Sigmoid colon (tissue), 7 donors: Measurements from ENCODE around the gene CIC. TPM values are rescaled to one million over a fixed set of nuclear protein-coding genes. Genes with fewer than 3 reads are reported as not detected.
A peak's percentile ranks its signal among the peaks of the same experiment; 100 is the strongest.

Experiments used
- DNase-seq: peaks from one replicate; pipeline ENCODE4 v3.0.0-alpha.2; 2019
- H3K27ac ChIP-seq, 4 donors: fragments of 200-600 bp; sonication (generic); one replicate each; pipeline ENCODE4 v1.5.1; 2016 to 2019; ENCODE audit warnings: mild to moderate bottlenecking in 1 of 4
- H3K27me3 ChIP-seq, 3 donors: fragments of 200-600 bp; sonication (generic); one replicate each; pipeline ENCODE4 v1.5.1; 2019; ENCODE audit warnings: mild to moderate bottlenecking in 1 of 3
- H3K36me3 ChIP-seq, 4 donors: fragments of 200-600 bp; sonication (generic); one replicate each; pipeline ENCODE4 v1.5.1; 2016 to 2019
- H3K4me1 ChIP-seq, 4 donors: fragments of 200-600 bp; sonication (generic); one replicate each; pipeline ENCODE4 v1.5.1; 2017 to 2019
- H3K4me3 ChIP-seq, 4 donors: fragments of 200-600 bp; sonication (generic); one replicate each; pipeline ENCODE4 v1.5.1; 2017 to 2019; ENCODE audit warnings: mild to moderate bottlenecking in 2 of 4, moderate library complexity in 1 of 4
- H3K9me3 ChIP-seq, 4 donors: fragments of 200-600 bp in 3 of 4; sonication (generic) in 3 of 4; one replicate each; pipeline versions ENCODE4 v1.5.1 to v1.6.1; 2013 to 2019
- EP300 ChIP-seq, 4 donors: sonication (generic); formaldehyde crosslinking; IDR thresholded peaks; one replicate each; pipeline ENCODE4 v1.6.1; 2017; ENCODE audit warnings: antibody characterized with exemption in 4 of 4
- POLR2A ChIP-seq, 2 donors: fragments of 450-650 bp; IDR thresholded peaks; one replicate each; pipeline ENCODE4 v1.6.1; 2016; ENCODE audit warnings: antibody characterized with exemption in 2 of 2, mild to moderate bottlenecking in 2 of 2, moderate library complexity in 2 of 2
- POLR2AphosphoS5 ChIP-seq, 4 donors: sonication (generic); formaldehyde crosslinking; IDR thresholded peaks; one replicate each; pipeline ENCODE4 v1.6.1; 2017; ENCODE audit warnings: antibody characterized with exemption in 4 of 4
- WGBS, 2 donors: extraction: QIAGEN DNeasy Blood & Tissue Kit; methylation state at CpG; one replicate each; pipeline ENCODE4 v1.1.7; 2013; 5-methylcytosine and 5-hydroxymethylcytosine counted together
- intact Hi-C: fragments of 100-400 bp; cut with DNase I; formaldehyde crosslinking; loops from one replicate; pipeline ENCODE4 v1.15.1; 2023
- polyA plus RNA-seq, 3 donors: library from polyadenylated mRNA; stranded (reverse); fragments of 200-250 nt; gene quantifications; one replicate each; pipeline ENCODE4 v1.2.3, GENCODE V29; 2013
- total RNA-seq, 4 donors: library from RNA; depleted of rRNA; stranded (reverse); fragments of >200 nt; gene quantifications; one replicate each; pipeline ENCODE4 v1.1.0, GENCODE V29; 2016
- TF ChIP-seq, protein P1 (sequence below), 4 experiments: fragments of 450-650 bp in 3 of 4; fragments of 200-600 bp in 1 of 4; IDR thresholded peaks; one replicate each; pipeline ENCODE4 v1.5.1; 2016 to 2019; ENCODE audit warnings: antibody characterized with exemption in 4 of 4, mild to moderate bottlenecking in 3 of 4, moderate library complexity in 2 of 4
- donor health status: healthy with polysubstance abuse.
- donor health status: Bipolar disorder and iron deficiency.
- donor health status: healthy.

CIC gene
- 10 to 100 TPM; 16.0 to 31.3 (median 24.9) TPM for total RNA-seq
- polyA plus RNA-seq, result 10 to 100 TPM in 2 of 3 donors, 1 to 10 TPM in 1; 8.4 to 42.1 (median 17.3) TPM

DNA sequence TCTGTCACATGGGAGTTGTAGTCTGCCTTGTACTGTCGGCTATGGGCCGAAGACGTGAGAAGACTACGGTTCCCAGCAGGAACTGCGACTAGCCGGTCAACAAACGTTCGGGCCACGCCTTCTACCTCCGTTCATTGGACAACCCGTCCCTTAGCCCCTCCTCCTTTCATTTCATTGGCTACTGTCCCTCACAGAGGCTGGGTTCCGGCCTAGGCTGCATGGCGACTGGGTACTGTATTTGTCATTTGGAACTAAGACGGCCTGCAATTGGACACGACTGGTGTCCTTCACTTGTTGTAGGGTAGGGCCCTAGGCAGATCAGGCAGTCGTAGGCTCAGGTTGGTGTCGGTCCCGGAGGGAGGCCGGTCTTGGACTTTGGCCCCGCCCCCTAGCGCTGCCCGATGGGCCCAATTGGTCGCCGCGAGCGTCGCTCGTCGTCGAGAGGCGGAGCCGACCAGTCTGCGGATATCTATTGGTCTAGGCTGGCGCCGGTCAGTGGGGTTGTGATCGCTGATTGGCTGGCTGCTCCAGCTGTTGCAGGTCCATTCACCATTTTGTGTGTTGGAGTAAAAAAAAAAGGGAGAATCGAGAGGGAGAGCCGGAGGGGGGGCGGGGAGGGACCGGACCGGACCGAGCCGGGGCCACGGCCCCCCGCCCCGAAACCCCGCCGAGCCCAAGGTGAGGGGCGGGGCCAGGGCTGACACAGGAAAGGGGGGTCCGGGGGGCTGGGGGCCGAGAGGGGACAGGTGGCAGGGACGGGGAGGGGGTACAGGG, at the start of gene CIC:
Gene CIC (plus strand): TSS at position 549 of the 774 bp plus-strand sequence. CDS start 2,532 bp downstream, outside the sequence.
- intact Hi-C loops, result loop anchor here (1.0 kb wide), 1 partner anchor 14 kb away; the partner anchor contains the start of gene ERF
- Histone ChIP-seq H3K27ac (peak within 1 kb of the TSS; percentile 94 to 99 (median 98)), H3K4me3 (peak within 1 kb of the TSS; percentile 66 to 74 (median 68)), H3K4me1 (peaks cover 0 to 32% (median 29%) of the 10 kb centered on the region in 4 donors), H3K36me3 (peaks cover 10 to 22% (median 15%) of the 10 kb centered on the region in 4 donors), H3K27me3 (no peaks in the 10 kb centered on the region), H3K9me3 (no peaks in the 10 kb centered on the region)
- peak; percentile 100 for DNase-seq
- TF ChIP-seq, protein P1, sequence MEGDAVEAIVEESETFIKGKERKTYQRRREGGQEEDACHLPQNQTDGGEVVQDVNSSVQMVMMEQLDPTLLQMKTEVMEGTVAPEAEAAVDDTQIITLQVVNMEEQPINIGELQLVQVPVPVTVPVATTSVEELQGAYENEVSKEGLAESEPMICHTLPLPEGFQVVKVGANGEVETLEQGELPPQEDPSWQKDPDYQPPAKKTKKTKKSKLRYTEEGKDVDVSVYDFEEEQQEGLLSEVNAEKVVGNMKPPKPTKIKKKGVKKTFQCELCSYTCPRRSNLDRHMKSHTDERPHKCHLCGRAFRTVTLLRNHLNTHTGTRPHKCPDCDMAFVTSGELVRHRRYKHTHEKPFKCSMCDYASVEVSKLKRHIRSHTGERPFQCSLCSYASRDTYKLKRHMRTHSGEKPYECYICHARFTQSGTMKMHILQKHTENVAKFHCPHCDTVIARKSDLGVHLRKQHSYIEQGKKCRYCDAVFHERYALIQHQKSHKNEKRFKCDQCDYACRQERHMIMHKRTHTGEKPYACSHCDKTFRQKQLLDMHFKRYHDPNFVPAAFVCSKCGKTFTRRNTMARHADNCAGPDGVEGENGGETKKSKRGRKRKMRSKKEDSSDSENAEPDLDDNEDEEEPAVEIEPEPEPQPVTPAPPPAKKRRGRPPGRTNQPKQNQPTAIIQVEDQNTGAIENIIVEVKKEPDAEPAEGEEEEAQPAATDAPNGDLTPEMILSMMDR (IDR thresholded peaks at IDR 0.05), result no peak
- peak in 2 of 4 donors; percentile 19 to 29 for TF ChIP-seq POLR2AphosphoS5 (IDR thresholded peaks at IDR 0.05)
- 1% methylated on average over 52 of the region's 52 CpGs for WGBS, 2 donors

- WGBS, 2 donors, result 1% methylated on average over 53 of the region's 53 CpGs
- Histone ChIP-seq H3K4me3 (peak within 1 kb of the TSS; percentile 75 to 85 (median 81)), H3K4me1 (peaks cover 0 to 48% (median 46%) of the 10 kb centered on the region in 4 donors), H3K9me3 (no peaks in the 10 kb centered on the region), H3K36me3 (peaks cover 2 to 11% (median 8%) of the 10 kb centered on the region in 4 donors), H3K27ac (peak within 1 kb of the TSS; percentile 86 to 90 (median 89)), H3K27me3 (no peaks in the 10 kb centered on the region)
- TF ChIP-seq POLR2A (IDR thresholded peaks at IDR 0.05), result peak; percentile 38 to 60
- TF ChIP-seq, protein P1 (IDR thresholded peaks at IDR 0.05), result no peak
- no peak for TF ChIP-seq EP300 (IDR thresholded peaks at IDR 0.05)
- TF ChIP-seq POLR2AphosphoS5 (IDR thresholded peaks at IDR 0.05), result peak; percentile 82 to 95 (median 92)
- intact Hi-C loops, result loop anchor here (2.0 kb wide), 2 partner anchors 23 to 65 kb away; partner anchors contain the start of gene GSK3A
- peak; percentile 99 for DNase-seq
These were observed 49.0 kb upstream of the CIC start, which contains the start of gene ZNF526 for GRCh38 chr19:42219812-42220750. Gene ZNF526 (plus strand): TSS chr19:42220312. CDS start chr19:42224404, 4,092 bp downstream.

DNA sequence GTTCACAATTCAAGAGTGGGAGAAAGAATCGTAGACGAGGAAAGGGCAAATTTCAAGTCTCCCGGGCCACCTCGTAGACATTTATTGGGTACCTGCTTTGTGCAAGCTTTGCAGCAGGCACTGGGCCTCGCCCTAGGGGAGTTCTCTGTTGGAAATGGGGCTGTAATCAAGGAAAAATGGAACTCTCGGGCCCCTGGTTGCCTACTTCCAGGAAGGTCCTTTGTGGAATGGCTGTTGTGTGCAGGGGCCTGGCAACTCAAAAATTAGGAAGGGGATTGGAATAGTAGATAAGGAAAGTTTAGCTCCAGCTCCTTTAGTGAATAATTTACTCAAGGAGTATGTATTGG, 48.3 kb upstream of the CIC start:
- Histone ChIP-seq H3K36me3 (peaks cover 9 to 17% (median 14%) of the 10 kb centered on the region in 4 donors), H3K4me3 (peak overlapping the region; percentile 75 to 85 (median 81)), H3K27ac (peak overlapping the region; percentile 86 to 90 (median 89)), H3K4me1 (peaks cover 0 to 45% (median 42%) of the 10 kb centered on the region in 4 donors), H3K27me3 (no peaks in the 10 kb centered on the region), H3K9me3 (no peaks in the 10 kb centered on the region)
- no peak for TF ChIP-seq POLR2A (IDR thresholded peaks at IDR 0.05)
- TF ChIP-seq, protein P1 (IDR thresholded peaks at IDR 0.05), result no peak
- TF ChIP-seq EP300 (IDR thresholded peaks at IDR 0.05), result no peak
- TF ChIP-seq POLR2AphosphoS5 (IDR thresholded peaks at IDR 0.05), result no peak
- intact Hi-C loops, result loop anchor here (2.0 kb wide), 1 partner anchor 64 kb away; no protein-coding TSS in a partner anchor
- DNase-seq, result no peak
- 1 to 4% methylated on average over 6 of the region's 6 CpGs for WGBS, 2 donors

DNA sequence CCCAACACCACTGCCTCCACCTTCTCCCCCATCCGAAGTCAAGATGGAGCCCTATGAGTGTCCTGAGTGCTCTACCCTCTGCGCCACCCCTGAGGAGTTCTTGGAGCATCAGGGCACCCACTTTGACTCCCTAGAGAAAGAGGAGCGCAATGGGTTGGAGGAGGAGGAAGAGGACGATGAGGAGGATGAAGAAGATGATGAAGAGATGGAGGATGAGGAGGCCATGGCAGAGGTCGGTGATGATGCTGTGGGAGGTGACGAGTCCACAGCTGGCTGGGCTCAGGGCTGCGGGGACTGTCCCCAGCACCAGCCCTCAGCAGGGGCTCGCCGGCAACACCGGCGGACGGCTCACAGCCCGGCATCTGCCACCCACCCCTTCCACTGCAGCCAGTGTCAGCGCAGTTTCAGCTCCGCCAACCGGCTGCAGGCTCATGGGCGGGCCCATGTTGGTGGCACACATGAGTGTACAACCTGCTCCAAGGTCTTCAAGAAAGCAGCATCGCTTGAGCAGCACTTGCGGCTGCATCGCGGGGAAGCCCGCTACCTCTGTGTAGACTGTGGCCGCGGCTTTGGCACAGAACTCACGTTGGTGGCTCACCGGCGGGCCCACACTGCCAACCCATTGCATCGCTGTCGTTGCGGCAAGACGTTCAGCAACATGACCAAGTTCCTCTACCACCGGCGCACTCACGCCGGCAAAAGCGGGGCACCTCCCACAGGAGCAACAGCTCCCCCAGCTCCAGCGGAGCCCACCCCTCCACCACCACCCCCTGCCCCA, 43.9 kb upstream of the CIC start:
- H3K27ac ChIP-seq, result no peak overlapping the region
- DNase-seq, result no peak
- H3K27me3 ChIP-seq, result no peaks in the 10 kb centered on the region
- no peak overlapping the region for H3K4me3 ChIP-seq
- 95 to 96% methylated on average over 37 of the region's 37 CpGs for WGBS, 2 donors
- H3K36me3 ChIP-seq, result peaks cover 23 to 60% (median 29%) of the 10 kb centered on the region in 4 donors
- TF ChIP-seq, protein P1 (IDR thresholded peaks at IDR 0.05), result no peak
- TF ChIP-seq EP300 (IDR thresholded peaks at IDR 0.05) (no peak), POLR2AphosphoS5 (IDR thresholded peaks at IDR 0.05) (no peak), POLR2A (IDR thresholded peaks at IDR 0.05) (no peak)
- intact Hi-C loops, result no loop called here
- H3K9me3 ChIP-seq, result no peaks in the 10 kb centered on the region
- H3K4me1 ChIP-seq, result peaks cover 0 to 19% (median 14%) of the 10 kb centered on the region in 4 donors
